SK-N-SH (cell line): ENCODE data around the gene SLC26A2. TPM values are rescaled to one million over a fixed set of nuclear protein-coding genes. Genes with fewer than 3 reads are reported as not detected.

Source experiments
- CTCF ChIA-PET: fragments of 300-600, 350-600 bp; formaldehyde crosslinking; extraction: SDS; loops from one replicate; lab custom pipeline; 2021; lab: Yijun Ruan, JAX
- POLR2A ChIA-PET: fragments of 350-600 bp; sonication (Branson Sonifier 250); formaldehyde crosslinking; extraction: SDS; loops from one replicate; lab custom pipeline; 2020; ENCODE audit warnings: antibody characterized with exemption, inconsistent platforms; lab: Yijun Ruan, JAX
- DNase-seq: peaks from one replicate; pipeline ENCODE4 v3.0.0; 2012
- H2AFZ ChIP-seq: fragments of 200-600 bp; sonication (generic); 2 replicates; pipeline ENCODE4 v1.8.1; 2016; ENCODE audit warnings: antibody characterized with exemption, mild to moderate bottlenecking, low read depth
- H3F3A ChIP-seq: fragments of 200-600 bp; sonication (generic); replicated peaks from 2 replicates; pipeline ENCODE3; 2016; ENCODE audit warnings: antibody characterized with exemption, mild to moderate bottlenecking; ENCODE audit not compliant: insufficient read depth
- H3K27ac ChIP-seq, 2 experiments: fragments of 200-500 bp in 1 of 2; fragments of 200-600 bp in 1 of 2; sonication (Bioruptor generic) in 1 of 2; sonication (generic), shearing (Covaris generic) in 1 of 2; 2 replicates each; pipeline versions ENCODE4 v1.5.1 to v1.6.1; 2014 to 2016; ENCODE audit warnings: low read depth in 2 of 2, inconsistent platforms in 1 of 2, low read length in 1 of 2, mild to moderate bottlenecking in 1 of 2, mixed read lengths in 1 of 2
- H3K27me3 ChIP-seq: fragments of 200-600 bp; sonication (generic), shearing (Covaris generic); 2 replicates; pipeline ENCODE4 v1.6.1; 2016; ENCODE audit warnings: mixed run types; ENCODE audit not compliant: insufficient read depth
- H3K36me3 ChIP-seq, 2 experiments: fragments of 200-500 bp in 1 of 2; fragments of 200-600 bp in 1 of 2; sonication (Bioruptor generic) in 1 of 2; sonication (generic) in 1 of 2; replicated peaks in 1 of 2; 2 replicates each; pipeline versions ENCODE3 to v1.5.1; 2014 to 2016; ENCODE audit warnings: low read length in 1 of 2, mild to moderate bottlenecking in 1 of 2; ENCODE audit not compliant: insufficient read depth in 2 of 2, control insufficient read depth in 1 of 2
- H3K4me1 ChIP-seq, 2 experiments: fragments of 200-500 bp in 1 of 2; fragments of 200-600 bp in 1 of 2; sonication (Bioruptor generic) in 1 of 2; sonication (generic), shearing (Covaris generic) in 1 of 2; 2 replicates each; pipeline versions ENCODE4 v1.5.1 to v1.6.1; 2014 to 2016; ENCODE audit warnings: low read depth in 1 of 2, low read length in 1 of 2, mixed run types in 1 of 2; ENCODE audit not compliant: insufficient read depth in 2 of 2, control insufficient read depth in 1 of 2
- H3K4me2 ChIP-seq: fragments of 200-600 bp; sonication (generic), shearing (Covaris generic); 2 replicates; pipeline ENCODE4 v1.6.1; 2017; ENCODE audit warnings: mixed run types
- H3K4me3 ChIP-seq, 2 experiments: fragments of 200-500 bp in 1 of 2; fragments of 200-600 bp in 1 of 2; sonication (Bioruptor generic) in 1 of 2; sonication (generic), shearing (Covaris generic) in 1 of 2; 2 replicates each; pipeline versions ENCODE4 v1.5.1 to v1.8.1; 2014 to 2016; ENCODE audit warnings: low read depth in 2 of 2, inconsistent platforms in 1 of 2, low read length in 1 of 2, mild to moderate bottlenecking in 1 of 2, mixed read lengths in 1 of 2, moderate library complexity in 1 of 2
- H3K79me2 ChIP-seq: fragments of 200-600 bp; sonication (generic); 2 replicates; pipeline ENCODE4 v1.8.1; 2017; ENCODE audit warnings: mild to moderate bottlenecking; ENCODE audit not compliant: insufficient read depth
- H3K9ac ChIP-seq: fragments of 200-600 bp; sonication (generic); 2 replicates; pipeline ENCODE4 v1.6.1; 2017; ENCODE audit warnings: mixed run types
- H3K9me2 ChIP-seq: fragments of 200-600 bp; sonication (generic); 2 replicates; pipeline ENCODE4 v1.6.1; 2017; ENCODE audit warnings: mixed run types
- H3K9me3 ChIP-seq: fragments of 200-600 bp; sonication (generic); 2 replicates; pipeline ENCODE4 v1.6.1; 2017; ENCODE audit warnings: mixed run types, mild to moderate bottlenecking, moderate library complexity
- H4K20me1 ChIP-seq: fragments of 200-600 bp; sonication (generic); 2 replicates; pipeline ENCODE4 v1.6.1; 2017; ENCODE audit warnings: mild to moderate bottlenecking, mixed run types; ENCODE audit not compliant: insufficient read depth
- CHD2 ChIP-seq: fragments of 150-350 bp; IDR thresholded peaks from 2 replicates; pipeline ENCODE4 v1.6.1; 2018; ENCODE audit warnings: low read length; ENCODE audit not compliant: partially characterized antibody
- CTCF ChIP-seq: fragments of 200-600 bp; sonication (generic); IDR thresholded peaks from 2 replicates; pipeline ENCODE4 v1.6.1; 2017; ENCODE audit warnings: antibody characterized with exemption, mild to moderate bottlenecking, moderate library complexity
- GABPA ChIP-seq: IDR thresholded peaks from 2 replicates; pipeline ENCODE4 v1.4.0; 2012; ENCODE audit warnings: low read depth, mild to moderate bottlenecking
- GATA2 ChIP-seq: sonication (generic); formaldehyde crosslinking; IDR thresholded peaks from 2 replicates; pipeline ENCODE4 v1.5.0; 2020; ENCODE audit warnings: mild to moderate bottlenecking, missing genetic modification reagents
- MAX ChIP-seq: IDR thresholded peaks from 2 replicates; pipeline ENCODE4 v1.4.0; 2012; ENCODE audit warnings: low read depth
- MXI1 ChIP-seq: IDR thresholded peaks from 2 replicates; pipeline ENCODE4 v1.6.1; 2012; ENCODE audit warnings: mild to moderate bottlenecking, low read depth, low read length, improper control_type of control experiment
- NRF1 ChIP-seq: IDR thresholded peaks from 2 replicates; pipeline ENCODE4 v1.6.1; 2012; ENCODE audit warnings: low read depth, mild to moderate bottlenecking, low read length
- POLR2AphosphoS5 ChIP-seq: IDR thresholded peaks from 2 replicates; pipeline ENCODE4 v1.6.1; 2012; ENCODE audit warnings: low read depth, low read length
- RAD21 ChIP-seq: IDR thresholded peaks from 2 replicates; pipeline ENCODE4 v1.6.1; 2012; ENCODE audit warnings: mild to moderate bottlenecking, low read length
- RFX5 ChIP-seq: IDR thresholded peaks from 2 replicates; pipeline ENCODE4 v1.6.1; 2012; ENCODE audit warnings: mild to moderate bottlenecking, improper control_type of control experiment, low read length
- RXRA ChIP-seq: IDR thresholded peaks from 2 replicates; pipeline ENCODE4 v1.4.0; 2012; ENCODE audit warnings: low read depth, mild to moderate bottlenecking, borderline replicate concordance
- SMC3 ChIP-seq: IDR thresholded peaks from 2 replicates; pipeline ENCODE4 v1.6.1; 2012; ENCODE audit warnings: low read depth, low read length, improper control_type of control experiment
- TAF1 ChIP-seq: IDR thresholded peaks from 2 replicates; pipeline ENCODE4 v1.6.1; 2012; ENCODE audit warnings: low read depth, mild to moderate bottlenecking, low read length, moderate library complexity, borderline replicate concordance
- TCF12 ChIP-seq: IDR thresholded peaks from 2 replicates; pipeline ENCODE4 v1.4.0; 2012
- TEAD4 ChIP-seq: IDR thresholded peaks from 2 replicates; pipeline ENCODE4 v1.4.0; 2012; ENCODE audit warnings: mild to moderate bottlenecking, borderline replicate concordance; ENCODE audit not compliant: insufficient read depth
- USF2 ChIP-seq: fragments of 150-350 bp; IDR thresholded peaks from 2 replicates; pipeline ENCODE4 v1.6.1; 2017; ENCODE audit warnings: antibody characterized with exemption, low read length, low read depth, borderline replicate concordance
- YY1 ChIP-seq: IDR thresholded peaks from 2 replicates; pipeline ENCODE4 v1.4.0; 2012; ENCODE audit warnings: low read depth, mild to moderate bottlenecking
- WGBS: methylation state at CpG from one replicate; pipeline ENCODE4 v1.1.6; 2017; ENCODE audit warnings: low lambda C conversion rate; 5-methylcytosine and 5-hydroxymethylcytosine counted together
- polyA plus RNA-seq, 3 experiments: library from polyadenylated mRNA; depleted of rRNA; stranded (reverse); fragments of >200 nt; gene quantifications; 2 replicates each; pipeline ENCODE4 v1.2.3, GENCODE V29; 2012
- TF ChIP-seq, protein P1 (sequence below): fragments of 150-350 bp; IDR thresholded peaks from 2 replicates; pipeline ENCODE4 v1.6.1; 2016; ENCODE audit warnings: mild to moderate bottlenecking, low read depth, low read length
- TF ChIP-seq, protein P2 (sequence below): IDR thresholded peaks from 2 replicates; pipeline ENCODE4; 2012

The SLC26A2 gene
- polyA plus RNA-seq, 1 of the 3 experiments (the other 2 are of a cell fraction): 1.3 TPM

GRCh38 chr5:150006318-150006717, 45.8 kb downstream of the SLC26A2 start:
- Histone ChIP-seq H3K27ac (no peak overlapping the region), H3K4me2 (no peak overlapping the region), H3F3A (peaks cover 3% of the 10 kb centered on the region), H2AFZ (no peak overlapping the region), H3K9me2 (no peaks in the 10 kb centered on the region), H4K20me1 (peaks cover 16% of the 10 kb centered on the region), H3K79me2 (peaks cover 90% of the 10 kb centered on the region), H3K27me3 (no peaks in the 10 kb centered on the region), H3K9me3 (no peaks in the 10 kb centered on the region), H3K4me3 (no peak overlapping the region), H3K4me1 (peaks cover 7 to 13% of the 10 kb centered on the region in 2 experiments; a peak in 3 of 4 replicates), H3K9ac (no peak overlapping the region), H3K36me3 (peaks cover 51 to 68% of the 10 kb centered on the region in 2 experiments)
- 94% methylated on average over 4 of the region's 4 CpGs for WGBS
- CTCF ChIA-PET: interaction anchor here (0.6 to 4.4 kb wide), 6 partner anchors 12 to 212 kb away, joined by 3 to 26 read pairs (median 3); no protein-coding TSS in a partner anchor
- no peak for DNase-seq
- TF ChIP-seq TEAD4: no peak
- no peak for TF ChIP-seq POLR2AphosphoS5
- no peak for TF ChIP-seq SMC3
- no peak for TF ChIP-seq RFX5
- no peak for TF ChIP-seq RXRA
- no peak for TF ChIP-seq CHD2
- POLR2A ChIA-PET: interaction anchor here (0.6 kb wide), 1 partner anchor 57 kb away, joined by 3 read pairs; no protein-coding TSS in a partner anchor

- Histone ChIP-seq H3K9me3 (no peaks in the 10 kb centered on the region), H2AFZ (no peak overlapping the region), H3K4me3 (no peak overlapping the region), H3K79me2 (peaks cover 87% of the 10 kb centered on the region), H3K9me2 (no peaks in the 10 kb centered on the region), H3K27me3 (no peaks in the 10 kb centered on the region), H3K27ac (no peak overlapping the region), H3K36me3 (peaks cover 57 to 71% of the 10 kb centered on the region in 2 experiments), H3K4me1 (peaks cover 6 to 7% of the 10 kb centered on the region in 2 experiments; a peak in 3 of 4 replicates), H4K20me1 (peaks cover 16% of the 10 kb centered on the region), H3K9ac (no peak overlapping the region), H3K4me2 (no peak overlapping the region), H3F3A (no peaks in the 10 kb centered on the region)
- POLR2A ChIA-PET: interaction anchor here (0.6 kb wide), 1 partner anchor 58 kb away, joined by 3 read pairs; no protein-coding TSS in a partner anchor
- CTCF ChIA-PET: interaction anchor here (1.1 to 4.4 kb wide), 4 partner anchors 11 to 59 kb away, joined by 3 to 26 read pairs (median 4); no protein-coding TSS in a partner anchor
- TF ChIP-seq NRF1: no peak
- TF ChIP-seq TCF12: no peak
- TF ChIP-seq MXI1: no peak
- no peak for TF ChIP-seq USF2
- TF ChIP-seq POLR2AphosphoS5: no peak
- TF ChIP-seq GABPA: no peak
- no peak for TF ChIP-seq TEAD4
- no peak for TF ChIP-seq TAF1
- TF ChIP-seq YY1: no peak
- TF ChIP-seq, protein P1, sequence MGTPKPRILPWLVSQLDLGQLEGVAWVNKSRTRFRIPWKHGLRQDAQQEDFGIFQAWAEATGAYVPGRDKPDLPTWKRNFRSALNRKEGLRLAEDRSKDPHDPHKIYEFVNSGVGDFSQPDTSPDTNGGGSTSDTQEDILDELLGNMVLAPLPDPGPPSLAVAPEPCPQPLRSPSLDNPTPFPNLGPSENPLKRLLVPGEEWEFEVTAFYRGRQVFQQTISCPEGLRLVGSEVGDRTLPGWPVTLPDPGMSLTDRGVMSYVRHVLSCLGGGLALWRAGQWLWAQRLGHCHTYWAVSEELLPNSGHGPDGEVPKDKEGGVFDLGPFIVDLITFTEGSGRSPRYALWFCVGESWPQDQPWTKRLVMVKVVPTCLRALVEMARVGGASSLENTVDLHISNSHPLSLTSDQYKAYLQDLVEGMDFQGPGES: no peak
- no peak for TF ChIP-seq GATA2 (CRISPR knock-in tag)
- TF ChIP-seq MAX: no peak
- TF ChIP-seq, protein P2, sequence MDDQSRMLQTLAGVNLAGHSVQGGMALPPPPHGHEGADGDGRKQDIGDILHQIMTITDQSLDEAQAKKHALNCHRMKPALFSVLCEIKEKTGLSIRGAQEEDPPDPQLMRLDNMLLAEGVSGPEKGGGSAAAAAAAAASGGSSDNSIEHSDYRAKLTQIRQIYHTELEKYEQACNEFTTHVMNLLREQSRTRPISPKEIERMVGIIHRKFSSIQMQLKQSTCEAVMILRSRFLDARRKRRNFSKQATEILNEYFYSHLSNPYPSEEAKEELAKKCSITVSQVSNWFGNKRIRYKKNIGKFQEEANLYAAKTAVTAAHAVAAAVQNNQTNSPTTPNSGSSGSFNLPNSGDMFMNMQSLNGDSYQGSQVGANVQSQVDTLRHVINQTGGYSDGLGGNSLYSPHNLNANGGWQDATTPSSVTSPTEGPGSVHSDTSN: no peak
- no peak for TF ChIP-seq RAD21
- no peak for TF ChIP-seq CTCF
- no peak for DNase-seq
Measured at GRCh38 chr5:150007050-150007449, 46.5 kb downstream of the SLC26A2 start.
